Measurements from ENCODE around the gene BNC2. TPM values are rescaled to one million over a fixed set of nuclear protein-coding genes. Genes with fewer than 3 reads are reported as not detected.
"Not testable (repeated sequence)": the region's sequence is repeated elsewhere in the genome, so short reads cannot be mapped to it uniquely, and the experiment has no call there.

The BNC2 gene
- total and polyA plus RNA-seq, 4 experiments from 2014 or later: not detected

DNA sequence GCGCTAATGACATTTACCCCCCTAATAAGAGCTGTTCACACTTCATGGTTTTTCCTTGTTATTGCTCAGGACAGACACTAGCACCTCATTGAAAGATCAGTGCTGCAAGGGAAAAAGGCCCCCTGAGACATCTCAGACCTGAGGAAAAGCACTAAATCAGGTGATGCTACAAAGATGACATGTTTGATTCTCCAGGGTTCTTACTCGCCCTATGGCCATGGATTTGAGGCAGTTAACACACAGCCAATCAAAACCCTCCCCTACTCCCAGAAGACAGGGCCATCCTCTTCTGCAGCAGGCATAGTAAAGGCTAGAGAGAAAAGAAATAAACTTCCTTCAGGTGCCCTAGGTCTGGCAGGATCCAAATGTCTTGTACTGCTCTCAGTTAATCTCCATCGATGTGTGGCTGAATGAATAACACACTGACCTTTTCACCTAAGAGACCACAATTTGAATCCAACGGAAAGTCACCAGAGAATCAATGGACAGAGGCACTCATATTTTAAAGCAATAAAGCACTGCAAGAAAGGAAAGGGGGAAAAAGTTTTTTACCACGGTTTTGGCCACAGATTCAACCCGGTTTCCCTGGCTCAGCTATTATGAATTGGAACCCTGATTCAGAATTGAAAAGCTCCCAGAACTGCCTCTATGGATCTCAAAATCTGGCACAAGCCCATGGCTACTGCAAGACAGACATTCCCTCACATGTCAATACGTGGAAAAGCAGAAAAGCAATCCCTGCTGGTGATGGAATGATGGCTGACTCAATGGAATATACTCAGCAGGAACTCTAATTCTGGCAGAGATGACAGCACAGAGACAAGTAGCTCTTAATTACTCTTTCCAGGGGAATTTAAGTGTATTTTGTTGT lies 329.5 kb downstream of the BNC2 start:
- Histone ChIP-seq H3K4me3 (ENCODE audit: low read length in 2 of 2) (no peak overlapping the region), H3K27me3 (ENCODE audit: insufficient read depth, low read length) (no peaks in the 10 kb centered on the region), H3K36me3 (ENCODE audit: insufficient read depth, low read length) (no peaks in the 10 kb centered on the region), H3K4me1 (ENCODE audit: insufficient read depth, low read length) (no peaks in the 10 kb centered on the region), H3K27ac (ENCODE audit: low read depth, low read length) (no peak overlapping the region), H3K9me3 (ENCODE audit: control insufficient read depth in 1 of 2, low read length in 2 of 2) (no peaks in the 10 kb centered on the region)
- no peak overlapping the region for H3K4me3 Mint-ChIP-seq
- ChIA-PET CTCF (ENCODE audit: partially characterized antibody) (no interaction called here), POLR2A (ENCODE audit: partially characterized antibody) (no interaction called here)
- H3K4me1 Mint-ChIP-seq: no peaks in the 10 kb centered on the region
- no peaks in the 10 kb centered on the region for H3K36me3 Mint-ChIP-seq
- no peak for DNase-seq
- H3K9me3 Mint-ChIP-seq: peaks cover 0 to 5% (median 0%) of the 10 kb centered on the region in 8 donors
- H3K27ac Mint-ChIP-seq: no peak overlapping the region
- intact Hi-C loops (cut with micrococcal nuclease): no loop called here
- no peaks in the 10 kb centered on the region for H3K27me3 Mint-ChIP-seq

DNA sequence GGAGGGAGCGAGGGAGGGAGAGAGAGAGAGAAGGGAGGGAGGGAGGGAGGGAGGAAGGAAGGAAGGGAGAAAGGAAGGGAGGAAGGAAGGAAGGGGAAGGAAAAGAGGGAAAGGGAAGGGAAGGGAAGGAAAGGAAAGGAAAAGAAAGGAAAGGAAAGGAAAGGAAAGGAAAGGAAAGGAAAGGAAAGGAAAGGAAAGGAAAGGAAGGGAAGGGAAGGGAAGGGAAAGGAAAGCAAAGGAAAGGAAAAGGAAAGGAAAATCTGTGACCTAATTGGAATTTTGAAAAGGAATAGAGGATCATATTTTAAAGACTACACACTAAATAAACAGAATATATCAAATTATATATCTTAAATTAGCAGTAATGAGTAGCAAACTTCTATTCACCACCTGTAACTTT lies 330.8 kb downstream of the BNC2 start:
- H3K4me3 Mint-ChIP-seq; CTCF ChIA-PET (ENCODE audit: partially characterized antibody); intact Hi-C loops (cut with micrococcal nuclease); H3K4me1 ChIP-seq (ENCODE audit: insufficient read depth, low read length); POLR2A ChIA-PET (ENCODE audit: partially characterized antibody); H3K27me3 Mint-ChIP-seq; H3K4me1 Mint-ChIP-seq; H3K27ac Mint-ChIP-seq; H3K36me3 Mint-ChIP-seq; H3K36me3 ChIP-seq (ENCODE audit: insufficient read depth, low read length); H3K27ac ChIP-seq (ENCODE audit: low read depth, low read length); DNase-seq; H3K9me3 Mint-ChIP-seq; H3K9me3 ChIP-seq (ENCODE audit: control insufficient read depth in 1 of 2, low read length in 2 of 2); H3K4me3 ChIP-seq (ENCODE audit: low read length in 2 of 2); H3K27me3 ChIP-seq (ENCODE audit: insufficient read depth, low read length): not testable (repeated sequence)

DNA sequence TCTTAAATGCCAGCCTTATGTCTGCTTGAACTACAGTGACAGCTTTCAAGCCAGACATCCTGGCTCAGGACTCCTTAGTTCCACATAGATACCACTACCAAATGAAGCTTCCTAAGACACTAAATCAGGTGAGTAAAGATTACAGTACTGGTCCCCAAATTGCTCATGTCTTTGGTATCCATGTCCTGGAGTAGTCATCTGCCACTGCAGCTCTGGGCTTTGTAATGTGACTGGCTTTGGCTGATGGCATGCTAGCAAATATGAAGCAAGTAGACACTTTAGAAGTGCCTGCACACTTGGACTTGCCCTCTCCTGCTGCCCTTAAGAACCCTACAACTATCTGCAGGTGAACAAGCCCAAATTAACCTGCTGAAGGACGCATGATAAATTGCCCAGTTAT lies 334.9 kb downstream of the BNC2 start:
- intact Hi-C loops (cut with micrococcal nuclease): no loop called here
- H3K9me3 Mint-ChIP-seq: peaks cover 0 to 3% (median 0%) of the 10 kb centered on the region in 8 donors

DNA sequence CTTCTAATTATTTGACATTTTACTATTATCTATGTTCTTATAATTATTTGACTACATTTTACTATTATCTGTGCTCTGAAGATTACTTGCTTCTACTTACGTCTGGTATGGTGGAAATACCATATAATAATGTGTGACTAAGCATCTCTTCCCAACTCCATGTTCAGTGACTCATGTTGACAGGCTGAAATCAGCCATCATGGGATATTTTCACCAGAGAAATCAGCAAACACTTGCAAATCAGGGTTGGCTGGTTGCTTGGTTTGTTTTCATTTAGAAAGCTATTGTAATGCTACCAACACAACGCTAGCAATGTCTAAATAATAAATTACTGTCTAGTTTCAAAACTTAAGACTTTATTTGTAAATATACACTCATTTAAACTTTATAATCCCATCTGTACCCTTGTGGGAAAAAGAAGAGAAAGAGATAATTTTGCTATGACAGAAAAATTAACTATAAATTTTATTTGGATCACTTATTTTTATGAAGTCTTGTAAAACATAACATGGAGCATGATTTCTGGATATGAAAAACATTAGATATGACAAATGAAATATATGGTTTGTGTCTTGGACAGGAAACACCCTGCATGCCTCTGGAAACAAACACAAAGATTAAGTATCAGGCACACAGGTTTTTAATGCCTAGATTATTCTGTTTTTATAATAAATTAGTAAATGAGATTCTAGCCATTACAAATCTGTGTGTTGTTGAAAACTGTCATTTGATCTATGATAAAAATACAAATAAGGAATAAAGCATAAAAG lies 337.6 kb downstream of the BNC2 start:
- Mint-ChIP-seq H3K27ac (no peak overlapping the region), H3K9me3 (peaks cover 0 to 7% (median 0%) of the 10 kb centered on the region in 8 donors), H3K27me3 (no peaks in the 10 kb centered on the region), H3K4me1 (no peaks in the 10 kb centered on the region), H3K4me3 (no peak overlapping the region), H3K36me3 (no peaks in the 10 kb centered on the region)
- POLR2A ChIA-PET (ENCODE audit: partially characterized antibody): no interaction called here
- Histone ChIP-seq H3K36me3 (ENCODE audit: insufficient read depth, low read length) (no peaks in the 10 kb centered on the region), H3K4me1 (ENCODE audit: insufficient read depth, low read length) (no peaks in the 10 kb centered on the region), H3K4me3 (ENCODE audit: low read length in 2 of 2) (no peak overlapping the region), H3K27me3 (ENCODE audit: insufficient read depth, low read length) (no peaks in the 10 kb centered on the region), H3K27ac (ENCODE audit: low read depth, low read length) (no peak overlapping the region), H3K9me3 (ENCODE audit: control insufficient read depth in 1 of 2, low read length in 2 of 2) (no peaks in the 10 kb centered on the region)
- intact Hi-C loops (cut with micrococcal nuclease): no loop called here
- no peak for DNase-seq
- CTCF ChIA-PET (ENCODE audit: partially characterized antibody): no interaction called here

More for the DNA sequence above, 334.9 kb downstream of the BNC2 start:
- no peak overlapping the region for H3K4me3 ChIP-seq (ENCODE audit: low read length in 2 of 2)
- no peak for DNase-seq
- no peaks in the 10 kb centered on the region for H3K27me3 Mint-ChIP-seq
- H3K4me3 Mint-ChIP-seq: no peak overlapping the region
- H3K27ac Mint-ChIP-seq: no peak overlapping the region
- no peaks in the 10 kb centered on the region for H3K36me3 Mint-ChIP-seq
- no peak overlapping the region for H3K27ac ChIP-seq (ENCODE audit: low read depth, low read length)
- ChIA-PET POLR2A (ENCODE audit: partially characterized antibody) (no interaction called here), CTCF (ENCODE audit: partially characterized antibody) (no interaction called here)
- no peaks in the 10 kb centered on the region for H3K4me1 ChIP-seq (ENCODE audit: insufficient read depth, low read length)
- no peaks in the 10 kb centered on the region for H3K27me3 ChIP-seq (ENCODE audit: insufficient read depth, low read length)
- no peaks in the 10 kb centered on the region for H3K36me3 ChIP-seq (ENCODE audit: insufficient read depth, low read length)
- no peaks in the 10 kb centered on the region for H3K4me1 Mint-ChIP-seq
- H3K9me3 ChIP-seq (ENCODE audit: control insufficient read depth in 1 of 2, low read length in 2 of 2): no peaks in the 10 kb centered on the region

DNA sequence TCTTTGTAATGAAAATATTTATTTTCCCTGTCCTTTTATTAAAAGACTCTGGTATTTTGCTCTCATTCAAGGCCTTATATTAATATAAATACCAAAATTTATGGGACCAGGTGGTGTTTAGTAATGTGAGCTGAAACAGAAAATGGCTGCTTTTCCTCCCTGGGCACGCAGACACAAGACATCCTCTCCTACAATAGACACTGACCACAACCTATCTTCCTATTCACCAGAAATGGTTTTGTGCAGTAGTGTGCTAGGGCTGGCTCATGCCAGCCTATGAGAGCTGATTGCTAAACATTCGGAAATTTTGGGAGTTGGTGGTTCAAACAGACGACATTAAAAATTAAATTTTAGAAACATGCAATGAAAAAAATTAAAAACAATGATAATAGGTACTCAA lies 338.2 kb downstream of the BNC2 start:
- Histone ChIP-seq H3K9me3 (ENCODE audit: control insufficient read depth in 1 of 2, low read length in 2 of 2) (no peaks in the 10 kb centered on the region), H3K27ac (ENCODE audit: low read depth, low read length) (no peak overlapping the region), H3K4me3 (ENCODE audit: low read length in 2 of 2) (no peak overlapping the region), H3K4me1 (ENCODE audit: insufficient read depth, low read length) (no peaks in the 10 kb centered on the region), H3K36me3 (ENCODE audit: insufficient read depth, low read length) (no peaks in the 10 kb centered on the region), H3K27me3 (ENCODE audit: insufficient read depth, low read length) (no peaks in the 10 kb centered on the region)
- ChIA-PET CTCF (ENCODE audit: partially characterized antibody) (no interaction called here), POLR2A (ENCODE audit: partially characterized antibody) (no interaction called here)
- Mint-ChIP-seq H3K27me3 (no peaks in the 10 kb centered on the region), H3K9me3 (peaks cover 0 to 7% (median 0%) of the 10 kb centered on the region in 8 donors), H3K27ac (no peak overlapping the region), H3K4me3 (no peak overlapping the region), H3K4me1 (no peaks in the 10 kb centered on the region), H3K36me3 (no peaks in the 10 kb centered on the region)
- DNase-seq: no peak
- intact Hi-C loops (cut with micrococcal nuclease): no loop called here

DNA sequence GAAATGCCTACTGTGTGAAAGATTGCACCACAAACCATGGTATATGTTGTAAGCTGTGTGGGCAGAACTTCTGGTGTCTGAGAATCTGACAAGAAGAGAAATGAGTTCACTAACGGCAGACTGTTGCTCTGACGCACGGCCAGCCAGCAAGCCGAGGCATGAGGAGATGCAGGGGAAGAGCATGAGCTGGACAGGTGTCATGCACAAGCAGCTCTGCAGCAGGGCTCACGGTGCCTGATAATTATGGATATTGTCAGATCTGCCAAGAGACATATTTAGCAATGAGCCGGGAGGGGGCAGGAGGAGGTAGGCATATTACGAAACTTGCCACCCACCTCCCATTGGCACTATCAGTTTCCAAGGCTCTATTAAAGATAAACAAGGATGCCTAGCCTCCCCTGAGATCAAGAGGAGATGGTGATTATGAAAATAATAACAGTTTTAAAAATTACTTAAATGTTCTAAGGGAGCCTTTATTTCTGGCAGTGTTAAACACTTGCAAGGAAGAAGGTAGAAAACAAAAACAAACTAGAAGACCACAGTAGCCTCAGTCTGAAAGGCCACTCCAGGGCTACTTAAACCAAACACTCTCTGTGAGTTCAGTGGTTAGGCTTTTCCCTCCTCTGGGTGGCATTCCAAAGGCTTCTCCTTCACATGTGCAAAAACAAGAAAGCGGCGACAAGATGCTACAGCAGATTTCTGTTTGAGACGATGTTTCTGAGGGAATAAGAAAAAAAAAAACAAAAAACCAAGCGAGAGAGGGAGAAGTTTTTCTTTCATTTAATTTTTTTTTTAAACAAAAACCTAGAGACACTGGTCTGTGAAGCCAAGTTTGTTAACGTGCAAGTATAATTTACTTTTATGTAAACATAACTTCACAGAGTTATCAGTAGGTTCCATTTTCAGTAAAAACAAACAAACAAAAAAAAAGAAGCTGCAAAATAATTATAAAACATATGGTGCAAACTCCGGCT lies 339.5 kb downstream of the BNC2 start:
- no peaks in the 10 kb centered on the region for H3K27me3 ChIP-seq (ENCODE audit: insufficient read depth, low read length)
- Mint-ChIP-seq H3K4me3 (no peak overlapping the region), H3K9me3 (peaks cover 0 to 13% (median 0%) of the 10 kb centered on the region in 8 donors), H3K36me3 (no peaks in the 10 kb centered on the region), H3K27ac (no peak overlapping the region), H3K4me1 (no peaks in the 10 kb centered on the region), H3K27me3 (no peaks in the 10 kb centered on the region)
- DNase-seq: no peak
- H3K4me3 ChIP-seq (ENCODE audit: low read length in 2 of 2): no peak overlapping the region
- intact Hi-C loops (cut with micrococcal nuclease): no loop called here
- no peaks in the 10 kb centered on the region for H3K36me3 ChIP-seq (ENCODE audit: insufficient read depth, low read length)
- POLR2A ChIA-PET (ENCODE audit: partially characterized antibody): no interaction called here
- H3K9me3 ChIP-seq (ENCODE audit: control insufficient read depth in 1 of 2, low read length in 2 of 2): no peaks in the 10 kb centered on the region
- H3K4me1 ChIP-seq (ENCODE audit: insufficient read depth, low read length): no peaks in the 10 kb centered on the region
- CTCF ChIA-PET (ENCODE audit: partially characterized antibody): interaction anchor here (0.7 kb wide), 1 partner anchor 205 kb away, joined by 3 read pairs; no protein-coding TSS in a partner anchor
- H3K27ac ChIP-seq (ENCODE audit: low read depth, low read length): no peak overlapping the region

DNA sequence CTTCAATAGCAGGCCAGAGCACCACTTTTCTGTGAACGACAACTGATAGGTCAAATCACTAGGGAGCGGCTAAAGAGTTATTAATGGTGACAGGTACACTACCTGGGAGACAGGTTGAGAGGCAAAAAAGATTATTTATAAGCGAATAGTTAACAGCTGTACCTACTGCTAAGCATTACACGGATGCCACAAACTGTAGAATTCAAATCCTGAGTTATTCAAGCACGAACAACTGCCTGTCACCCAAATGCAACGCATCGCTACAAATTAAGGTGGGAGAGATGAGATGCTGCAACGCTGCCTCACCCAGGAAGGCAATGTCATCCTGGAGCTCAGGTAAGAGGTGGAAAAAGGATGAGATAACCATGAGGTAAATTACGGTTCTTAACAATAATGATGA lies 342.9 kb downstream of the BNC2 start:
- CTCF ChIA-PET (ENCODE audit: partially characterized antibody): no interaction called here

More for the DNA sequence above, 342.9 kb downstream of the BNC2 start:
- POLR2A ChIA-PET (ENCODE audit: partially characterized antibody): no interaction called here
- Mint-ChIP-seq H3K4me3 (no peak overlapping the region), H3K27ac (no peak overlapping the region), H3K4me1 (no peaks in the 10 kb centered on the region), H3K9me3 (peaks cover 0 to 15% (median 0%) of the 10 kb centered on the region in 8 donors), H3K27me3 (no peaks in the 10 kb centered on the region), H3K36me3 (no peaks in the 10 kb centered on the region)
- H3K27ac ChIP-seq (ENCODE audit: low read depth, low read length): no peak overlapping the region
- H3K9me3 ChIP-seq (ENCODE audit: control insufficient read depth in 1 of 2, low read length in 2 of 2): no peaks in the 10 kb centered on the region
- no peak for DNase-seq
- intact Hi-C loops (cut with micrococcal nuclease): no loop called here
- no peaks in the 10 kb centered on the region for H3K27me3 ChIP-seq (ENCODE audit: insufficient read depth, low read length)
- no peaks in the 10 kb centered on the region for H3K36me3 ChIP-seq (ENCODE audit: insufficient read depth, low read length)
- H3K4me3 ChIP-seq (ENCODE audit: low read length in 2 of 2): no peak overlapping the region
- H3K4me1 ChIP-seq (ENCODE audit: insufficient read depth, low read length): no peaks in the 10 kb centered on the region

Data from CD4-positive, alpha-beta memory T cell (primary cell).